SH-SY5Y (cell line): Measurements from ENCODE around the gene TRPM3.

Source experiments
- GATA2 ChIP-seq: IDR thresholded peaks from 2 replicates; pipeline ENCODE4 v1.6.1; 2011; ENCODE audit warnings: mild to moderate bottlenecking, low read depth, low read length
- GATA3 ChIP-seq: IDR thresholded peaks from 2 replicates; pipeline ENCODE4 v1.6.1; 2011; ENCODE audit warnings: low read depth, mild to moderate bottlenecking, low read length, moderate library complexity

DNA sequence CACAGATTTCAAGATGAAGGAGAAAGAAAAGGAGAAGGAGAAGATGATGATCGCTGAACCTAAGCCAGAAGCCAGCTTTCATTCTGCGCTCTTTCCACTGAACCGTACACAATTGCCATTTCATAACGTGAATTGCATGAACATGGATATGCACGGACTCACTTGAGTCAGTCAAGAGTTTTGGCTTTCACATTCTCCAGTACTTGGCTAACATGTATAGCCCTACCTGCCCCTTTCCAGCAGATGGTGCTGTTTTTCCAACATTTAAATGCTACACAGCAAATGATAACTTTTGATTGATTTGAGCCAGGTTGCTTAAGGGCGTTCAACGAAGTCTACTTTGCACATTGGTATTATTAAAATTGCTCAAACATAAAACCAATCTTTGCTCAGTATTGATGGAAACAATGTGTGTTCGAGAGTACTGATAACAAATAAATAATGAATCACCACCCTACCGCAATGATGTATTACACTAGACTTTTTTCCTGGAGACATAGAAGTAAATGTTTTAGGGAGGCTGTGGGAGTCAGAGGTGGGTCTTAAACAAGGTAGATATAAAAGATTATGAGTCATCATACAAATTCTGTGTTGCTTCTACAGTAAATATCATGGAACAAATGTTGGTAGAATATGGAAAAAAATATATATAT lies 196.4 kb downstream of the TRPM3 start:
- TF ChIP-seq GATA2 (no peak), GATA3 (no peak)
